Measurements from ENCODE around the gene CASP14. TPM values are rescaled to one million over a fixed set of nuclear protein-coding genes. Genes with fewer than 3 reads are reported as not detected.

Gene CASP14
- total and polyA plus RNA-seq, 9 of the 15 experiments (the other 6 are each of a cell fraction or from before 2014, with no cell fraction given), result not detected

DNA sequence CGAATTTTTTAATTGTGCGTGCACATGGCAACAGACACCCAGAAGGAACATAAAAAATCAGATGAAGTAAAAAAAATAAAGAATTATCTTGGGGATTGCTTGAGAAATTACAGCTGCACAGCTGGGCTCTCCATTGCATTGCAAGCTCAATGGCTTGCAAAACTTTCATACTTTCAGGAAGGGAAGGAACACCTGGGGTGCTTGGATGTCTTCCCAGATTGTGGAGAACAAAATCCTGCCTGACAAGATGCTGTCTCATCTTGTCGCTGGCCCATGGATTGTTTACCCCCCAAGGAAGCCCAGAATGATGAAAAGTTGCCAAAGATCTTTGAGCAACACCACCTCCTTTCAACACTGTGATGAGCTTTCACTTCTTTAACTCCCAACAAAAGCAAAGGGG lies 11.0 kb upstream of the CASP14 start:
- POLR2A ChIA-PET, result no interaction called here
- no peak overlapping the region for H3K4me3 ChIP-seq
- FAIRE-seq (no peak), ATAC-seq (no peak), DNase-seq (ENCODE audit: extremely low read depth in 1 of 4, low spot score in 3 of 4) (no peak)
- intact Hi-C loops (cut with micrococcal nuclease), result no loop called here
- peaks cover 4% of the 10 kb centered on the region; the same call in 1 of the 2 replicates for H4K20me1 ChIP-seq (replicated peaks; ENCODE audit: control insufficient read depth, insufficient read depth, low read length)
- no peak overlapping the region for H3K27ac ChIP-seq (ENCODE audit: extremely low read depth, low read depth, low read length)
- WGBS (ENCODE audit: insufficient coverage, low coverage, missing lambda C conversion rate), result 0% methylated on average over 3 of the region's 3 CpGs
- H3K4me2 ChIP-seq (ENCODE audit: insufficient read depth, low read length), result no peak overlapping the region
- peaks cover 0 to 3% of the 10 kb centered on the region in 2 experiments; a peak in 1 of 5 replicates for H3K27me3 ChIP-seq (ENCODE audit: control insufficient read depth in 2 of 2, insufficient read depth in 2 of 2, low read length in 2 of 2)
- no TSS peak for BruUV-seq (replicated peaks)
- CTCF ChIA-PET (ENCODE audit: low intra/inter-chr PET ratio), result no interaction called here
- H3K9me1 ChIP-seq (ENCODE audit: control insufficient read depth, insufficient read depth, low read length), result no peaks in the 10 kb centered on the region
- H3K4me1 ChIP-seq (replicated peaks in 1 of 2; ENCODE audit: control insufficient read depth in 2 of 2, insufficient read depth in 2 of 2, low read length in 2 of 2), result no peaks in the 10 kb centered on the region
- in situ Hi-C loops (cut with MboI), result no loop called here
- TF ChIP-seq, protein P1, sequence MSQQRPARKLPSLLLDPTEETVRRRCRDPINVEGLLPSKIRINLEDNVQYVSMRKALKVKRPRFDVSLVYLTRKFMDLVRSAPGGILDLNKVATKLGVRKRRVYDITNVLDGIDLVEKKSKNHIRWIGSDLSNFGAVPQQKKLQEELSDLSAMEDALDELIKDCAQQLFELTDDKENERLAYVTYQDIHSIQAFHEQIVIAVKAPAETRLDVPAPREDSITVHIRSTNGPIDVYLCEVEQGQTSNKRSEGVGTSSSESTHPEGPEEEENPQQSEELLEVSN (IDR thresholded peaks at IDR 0.05; ENCODE audit: borderline replicate concordance in 1 of 2, extremely low read depth in 1 of 2, insufficient read depth in 1 of 2, insufficient read length in 1 of 2, low read depth in 1 of 2, low read length in 1 of 2, poor library complexity in 1 of 2, severe bottlenecking in 1 of 2), result no peak
- no peak for TF ChIP-seq EHMT2 (IDR thresholded peaks at IDR 0.05)
- no peak for TF ChIP-seq NELFE (IDR thresholded peaks at IDR 0.05; ENCODE audit: insufficient read depth, insufficient read length)
- no peak for TF ChIP-seq RB1 (IDR thresholded peaks at IDR 0.05; ENCODE audit: low read depth)
- TF ChIP-seq TRIM24 (IDR thresholded peaks at IDR 0.05), result no peak
- no peak for TF ChIP-seq ZNF175 (CRISPR knock-in tag; IDR thresholded peaks at IDR 0.05; ENCODE audit: low read depth)
- TF ChIP-seq KLF13 (tag; IDR thresholded peaks at IDR 0.05; ENCODE audit: borderline replicate concordance, low read depth), result no peak
- TF ChIP-seq ZNF695 (CRISPR knock-in tag; IDR thresholded peaks at IDR 0.05), result no peak
- TF ChIP-seq, protein P2, sequence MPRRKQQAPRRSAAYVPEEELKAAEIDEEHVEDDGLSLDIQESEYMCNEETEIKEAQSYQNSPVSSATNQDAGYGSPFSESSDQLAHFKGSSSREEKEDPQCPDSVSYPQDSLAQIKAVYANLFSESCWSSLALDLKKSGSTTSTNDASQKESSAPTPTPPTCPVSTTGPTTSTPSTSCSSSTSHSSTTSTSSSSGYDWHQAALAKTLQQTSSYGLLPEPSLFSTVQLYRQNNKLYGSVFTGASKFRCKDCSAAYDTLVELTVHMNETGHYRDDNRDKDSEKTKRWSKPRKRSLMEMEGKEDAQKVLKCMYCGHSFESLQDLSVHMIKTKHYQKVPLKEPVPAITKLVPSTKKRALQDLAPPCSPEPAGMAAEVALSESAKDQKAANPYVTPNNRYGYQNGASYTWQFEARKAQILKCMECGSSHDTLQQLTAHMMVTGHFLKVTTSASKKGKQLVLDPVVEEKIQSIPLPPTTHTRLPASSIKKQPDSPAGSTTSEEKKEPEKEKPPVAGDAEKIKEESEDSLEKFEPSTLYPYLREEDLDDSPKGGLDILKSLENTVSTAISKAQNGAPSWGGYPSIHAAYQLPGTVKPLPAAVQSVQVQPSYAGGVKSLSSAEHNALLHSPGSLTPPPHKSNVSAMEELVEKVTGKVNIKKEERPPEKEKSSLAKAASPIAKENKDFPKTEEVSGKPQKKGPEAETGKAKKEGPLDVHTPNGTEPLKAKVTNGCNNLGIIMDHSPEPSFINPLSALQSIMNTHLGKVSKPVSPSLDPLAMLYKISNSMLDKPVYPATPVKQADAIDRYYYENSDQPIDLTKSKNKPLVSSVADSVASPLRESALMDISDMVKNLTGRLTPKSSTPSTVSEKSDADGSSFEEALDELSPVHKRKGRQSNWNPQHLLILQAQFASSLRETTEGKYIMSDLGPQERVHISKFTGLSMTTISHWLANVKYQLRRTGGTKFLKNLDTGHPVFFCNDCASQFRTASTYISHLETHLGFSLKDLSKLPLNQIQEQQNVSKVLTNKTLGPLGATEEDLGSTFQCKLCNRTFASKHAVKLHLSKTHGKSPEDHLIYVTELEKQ (CRISPR knock-in tag; IDR thresholded peaks at IDR 0.05), result no peak
- TF ChIP-seq ZNF436 (CRISPR knock-in tag; IDR thresholded peaks at IDR 0.05), result no peak
- TF ChIP-seq RBM25 (IDR thresholded peaks at IDR 0.05; ENCODE audit: low read depth, low read length, severe bottlenecking), result no peak
- no peak for TF ChIP-seq FOXJ2 (tag; IDR thresholded peaks at IDR 0.05)
- no peak for TF ChIP-seq POLR3A (IDR thresholded peaks at IDR 0.05; ENCODE audit: borderline replicate concordance, extremely low read depth, insufficient read depth, insufficient read length)
- TF ChIP-seq ZNF239 (CRISPR knock-in tag; IDR thresholded peaks at IDR 0.05), result no peak
- no peaks in the 10 kb centered on the region for H3K79me2 ChIP-seq (ENCODE audit: control insufficient read depth, insufficient read depth, low read length)
- H2AFZ ChIP-seq (ENCODE audit: low read depth, low read length), result no peak overlapping the region
- H3K36me3 ChIP-seq (ENCODE audit: control insufficient read depth, insufficient read depth, low read length), result no peaks in the 10 kb centered on the region
- H3K9ac ChIP-seq (ENCODE audit: insufficient read depth in 1 of 2, low read depth in 2 of 2, low read length in 2 of 2), result no peak overlapping the region
- H3K9me3 ChIP-seq (replicated peaks; ENCODE audit: control insufficient read depth, insufficient read depth, low read depth, low read length), result no peaks in the 10 kb centered on the region

Data from K562 (cell line).